GM12891 (cell line): Measurements from ENCODE around the gene KLHL26.

Experiments
- DNase-seq: peaks from one replicate; pipeline ENCODE4 v3.0.0; 2011; ENCODE audit warnings: low spot score; ENCODE audit not compliant: insufficient read length
- FAIRE-seq: peaks from 2 replicates; lab custom pipeline; 2011; peaks lifted over from hg19 to GRCh38; lab: Jason Lieb, UNC
- PAX5 ChIP-seq: IDR thresholded peaks from 2 replicates; pipeline ENCODE4 v1.6.1; 2011; ENCODE audit warnings: low read length, moderate library complexity, mild to moderate bottlenecking; ENCODE audit not compliant: insufficient read depth, severe bottlenecking
- POLR2A ChIP-seq: IDR thresholded peaks from 2 replicates; pipeline ENCODE4 v1.6.1; 2011; ENCODE audit warnings: low read depth, low read length, control low read depth
- POLR2AphosphoS5 ChIP-seq: IDR thresholded peaks from 2 replicates; pipeline ENCODE4 v1.6.1; 2011; ENCODE audit warnings: low read depth, low read length, control low read depth
- POU2F2 ChIP-seq: IDR thresholded peaks from 2 replicates; pipeline ENCODE4 v1.6.1; 2011; ENCODE audit warnings: low read depth, mild to moderate bottlenecking, control low read depth, low read length, moderate library complexity
- SPI1 ChIP-seq: IDR thresholded peaks from 2 replicates; pipeline ENCODE4 v1.6.1; 2011; ENCODE audit warnings: low read depth, low read length, control low read depth
- TAF1 ChIP-seq: IDR thresholded peaks from 2 replicates; pipeline ENCODE4 v1.6.1; 2011; ENCODE audit warnings: low read depth, low read length, control low read depth

The KLHL26 gene

DNA sequence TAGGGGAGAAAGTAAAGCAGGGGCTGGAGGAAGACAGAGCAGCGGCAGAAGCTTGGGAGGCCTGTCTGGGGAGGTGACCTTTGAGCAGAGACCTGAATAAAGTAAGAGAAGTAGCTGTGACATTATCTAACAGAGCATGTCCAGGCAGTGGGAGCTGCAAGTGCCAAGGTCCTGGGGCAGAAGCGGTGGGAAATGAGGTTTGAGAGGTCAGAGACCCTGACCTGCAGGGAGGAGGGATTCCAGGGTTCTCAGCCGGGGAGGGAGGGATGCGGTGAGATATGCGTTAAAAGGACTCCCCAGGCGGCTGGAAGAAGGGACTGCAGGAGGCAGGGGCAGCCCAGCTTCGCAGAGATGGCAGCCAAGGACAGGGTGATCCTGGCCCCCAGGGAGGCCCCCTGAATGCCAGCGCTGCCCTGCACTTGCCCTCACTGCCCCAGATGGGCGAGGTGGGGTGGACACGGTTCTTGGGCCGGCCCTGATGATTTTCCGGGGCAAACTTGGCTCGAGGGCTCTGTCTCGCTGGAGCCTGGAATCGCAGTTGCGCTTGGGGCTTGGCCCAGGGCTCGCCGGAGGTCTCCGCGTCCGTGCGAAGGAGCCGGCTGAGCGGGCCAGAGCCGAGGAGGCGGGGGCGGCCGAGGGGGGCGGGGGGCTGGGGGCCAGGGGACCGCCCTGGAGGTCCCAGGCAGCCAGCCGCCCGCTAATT is 33.4 kb upstream of the KLHL26 start:
- TF ChIP-seq SPI1 (no peak), POLR2AphosphoS5 (no peak), POU2F2 (no peak), POLR2A (no peak), TAF1 (no peak), PAX5 (no peak)
- FAIRE-seq (no peak), DNase-seq (no peak)

DNA sequence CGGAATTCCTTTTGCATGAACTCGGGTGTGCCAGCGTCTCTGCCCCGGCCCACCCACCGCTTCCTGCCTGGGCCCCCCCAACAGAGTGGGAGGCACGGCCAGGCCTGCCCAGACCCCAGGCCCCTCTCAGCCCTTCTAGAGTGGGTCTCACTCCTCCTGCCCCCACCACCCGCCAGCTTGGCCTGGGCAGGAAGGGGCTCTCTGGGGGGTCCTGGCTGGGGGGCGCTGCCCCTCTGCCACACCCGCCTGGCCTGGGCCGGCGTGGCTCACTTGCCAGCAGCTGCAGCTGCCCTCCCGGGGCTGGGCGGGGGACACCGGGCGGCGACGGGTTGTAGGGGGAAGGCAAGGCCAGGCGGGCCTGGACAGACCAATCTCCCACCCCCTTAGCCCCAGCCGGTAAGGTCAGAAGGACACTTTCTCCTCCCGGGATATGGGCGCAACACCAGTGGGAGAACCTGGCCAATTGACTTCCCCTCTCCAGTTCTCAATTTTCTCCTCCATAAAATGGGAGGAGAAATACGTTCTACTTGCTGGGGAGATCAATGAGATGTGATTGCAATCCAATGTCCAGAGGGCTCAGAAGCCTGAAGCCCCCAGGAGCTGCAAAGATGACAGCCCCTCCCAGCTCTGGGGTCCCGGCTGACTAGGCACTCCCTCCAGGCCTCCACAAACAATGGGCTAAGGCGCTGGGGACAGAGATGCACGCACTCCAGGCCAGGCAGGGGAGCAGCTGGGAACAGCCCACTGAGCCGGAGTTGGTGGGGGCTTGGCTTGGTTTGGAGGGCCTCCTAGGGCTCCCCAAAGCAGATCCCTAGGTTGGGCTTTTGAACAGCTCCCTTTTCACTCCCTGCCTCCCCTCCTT is 32.6 kb upstream of the KLHL26 start:
- FAIRE-seq: no peak
- TF ChIP-seq SPI1 (no peak), TAF1 (no peak), POLR2A (no peak)
- DNase-seq: no peak

DNA sequence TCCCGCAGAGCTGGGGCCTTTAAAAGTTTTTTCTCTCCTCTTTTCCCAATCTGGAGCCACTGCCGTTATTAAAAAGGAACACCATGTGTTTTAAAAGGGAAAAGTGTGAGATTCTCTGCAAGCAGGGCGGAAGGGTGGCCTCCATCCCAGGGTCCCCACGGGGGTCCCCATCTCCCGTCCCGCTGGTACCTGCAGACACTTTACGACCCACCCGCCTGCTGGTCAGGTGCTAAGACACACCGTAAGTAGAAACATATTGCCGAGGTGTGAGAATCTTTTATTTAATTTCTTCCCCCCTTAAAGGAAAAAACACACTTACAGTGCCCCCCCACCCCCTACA is 32.0 kb upstream of the KLHL26 start:
- DNase-seq: no peak
- no peak for FAIRE-seq
- TF ChIP-seq POLR2AphosphoS5: no peak
- no peak for TF ChIP-seq POLR2A
- no peak for TF ChIP-seq SPI1
- TF ChIP-seq POU2F2: no peak
- no peak for TF ChIP-seq TAF1
- no peak for TF ChIP-seq PAX5

DNA sequence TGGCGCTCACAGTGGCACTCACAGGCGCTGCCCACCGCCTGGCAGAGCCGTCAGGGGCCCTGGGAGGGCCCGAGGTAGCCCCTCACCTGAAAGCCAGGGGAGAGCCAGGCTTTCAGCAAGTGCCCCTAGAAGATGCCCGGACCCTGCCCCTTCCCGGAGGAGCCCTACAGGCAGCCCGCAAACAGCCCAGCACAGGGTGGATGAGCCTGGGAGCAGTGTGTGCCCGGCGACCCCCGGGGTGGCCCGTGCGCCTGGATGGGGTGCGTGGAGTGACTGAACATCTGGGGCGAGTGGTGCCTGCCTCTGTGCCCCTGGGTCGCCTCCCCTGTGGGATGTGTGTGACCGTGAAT is 31.7 kb upstream of the KLHL26 start:
- DNase-seq (no peak), FAIRE-seq (no peak)
- TF ChIP-seq PAX5 (no peak), POU2F2 (no peak), SPI1 (no peak), POLR2AphosphoS5 (no peak), TAF1 (no peak), POLR2A (no peak)

DNA sequence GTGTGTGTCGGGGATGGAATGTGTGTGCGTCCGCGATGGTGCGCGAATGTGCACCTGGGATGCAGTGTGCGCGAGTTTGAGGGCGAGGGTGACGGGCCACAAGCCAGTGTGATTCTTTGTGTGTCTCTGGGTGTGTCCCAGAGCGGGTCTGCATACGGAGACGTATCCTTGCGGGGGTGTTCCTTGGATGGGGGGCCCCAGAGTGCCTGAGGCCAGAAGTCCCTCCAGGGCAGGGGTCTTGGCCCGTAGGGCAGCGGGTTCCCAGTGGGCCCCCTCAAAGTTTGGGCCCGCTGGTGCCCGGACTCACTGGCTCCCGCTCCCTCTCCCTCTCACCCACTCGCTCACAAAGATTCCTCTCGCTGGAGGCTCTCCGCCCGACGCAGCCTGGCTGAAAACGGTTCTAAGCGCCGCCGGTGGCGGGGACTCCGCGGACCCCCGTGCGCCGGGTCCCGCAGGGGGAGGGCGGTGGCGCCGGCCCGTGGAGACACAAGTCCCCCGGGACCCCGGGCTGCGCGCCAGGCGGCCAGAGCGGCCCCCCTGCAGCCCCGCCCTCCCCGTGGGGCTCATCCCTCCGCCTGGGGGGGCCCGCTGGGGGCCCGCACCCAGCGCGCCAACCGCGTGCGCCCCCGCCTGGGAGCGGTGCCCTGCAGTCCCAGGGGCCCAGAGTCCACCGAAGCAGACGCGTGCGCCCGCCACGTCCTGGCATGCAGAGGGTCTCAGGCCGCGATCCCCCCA is 31.1 kb upstream of the KLHL26 start:
- no peak for FAIRE-seq
- no peak for DNase-seq
- TF ChIP-seq SPI1: no peak
- TF ChIP-seq PAX5: no peak
- TF ChIP-seq TAF1: no peak
- TF ChIP-seq POLR2A: no peak
- no peak for TF ChIP-seq POU2F2
- TF ChIP-seq POLR2AphosphoS5: no peak

DNA sequence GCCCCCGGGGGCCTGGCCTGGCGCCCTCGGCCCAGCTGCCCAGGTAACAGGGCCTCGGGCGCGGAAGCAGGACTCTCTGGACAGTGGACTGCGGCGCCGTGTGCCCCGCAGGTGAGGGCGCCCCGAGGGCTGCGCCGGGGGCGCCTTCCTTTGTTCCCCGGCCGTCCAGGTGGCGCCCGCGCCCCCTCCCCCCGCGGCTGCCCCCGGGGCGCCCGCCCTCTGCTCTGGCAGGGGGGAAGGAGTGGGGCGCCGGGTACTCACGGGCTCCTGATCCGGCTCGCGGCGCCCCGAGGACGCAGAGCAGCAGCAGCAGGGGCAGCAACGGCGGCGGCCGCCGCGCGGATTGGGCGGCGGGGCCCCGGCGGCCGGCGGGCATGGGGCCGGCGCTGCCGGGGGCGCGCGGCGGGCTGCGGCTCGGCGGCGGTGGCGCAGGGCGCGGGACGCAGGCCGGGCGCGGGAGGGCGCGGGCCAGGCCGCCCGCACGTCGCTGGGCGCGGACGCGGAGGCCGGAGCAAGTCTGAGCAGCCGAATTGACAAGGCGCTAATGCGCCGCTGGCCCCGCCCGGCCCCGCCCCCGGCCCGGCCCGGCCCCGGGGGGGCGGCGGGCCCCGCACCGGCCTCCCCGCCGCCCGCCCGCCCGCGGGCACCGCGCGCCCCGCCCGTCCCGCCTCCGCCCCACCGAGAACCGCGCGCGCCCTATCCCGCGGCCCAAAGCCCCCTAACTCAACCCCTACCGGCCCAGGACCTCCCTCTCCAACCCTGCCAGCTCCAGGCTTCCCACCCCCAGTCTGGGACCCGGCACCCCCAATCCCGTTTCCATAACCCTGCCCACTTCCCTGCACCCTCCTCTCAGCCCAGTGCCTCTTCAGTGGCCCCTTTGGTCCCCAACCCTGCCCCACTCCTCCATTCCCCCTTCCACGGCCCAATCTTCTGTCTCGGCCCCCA is 30.3 kb upstream of the KLHL26 start, which contains the start of gene CRLF1:
CRLF1 (minus strand) TSS at position 519 of the 945 bp plus-strand sequence; CDS start at position 376, 143 bp downstream.
- FAIRE-seq (no peak), DNase-seq (no peak)
- TF ChIP-seq TAF1 (no peak), PAX5 (no peak), POLR2AphosphoS5 (no peak), POU2F2 (no peak), POLR2A (no peak), SPI1 (no peak)

DNA sequence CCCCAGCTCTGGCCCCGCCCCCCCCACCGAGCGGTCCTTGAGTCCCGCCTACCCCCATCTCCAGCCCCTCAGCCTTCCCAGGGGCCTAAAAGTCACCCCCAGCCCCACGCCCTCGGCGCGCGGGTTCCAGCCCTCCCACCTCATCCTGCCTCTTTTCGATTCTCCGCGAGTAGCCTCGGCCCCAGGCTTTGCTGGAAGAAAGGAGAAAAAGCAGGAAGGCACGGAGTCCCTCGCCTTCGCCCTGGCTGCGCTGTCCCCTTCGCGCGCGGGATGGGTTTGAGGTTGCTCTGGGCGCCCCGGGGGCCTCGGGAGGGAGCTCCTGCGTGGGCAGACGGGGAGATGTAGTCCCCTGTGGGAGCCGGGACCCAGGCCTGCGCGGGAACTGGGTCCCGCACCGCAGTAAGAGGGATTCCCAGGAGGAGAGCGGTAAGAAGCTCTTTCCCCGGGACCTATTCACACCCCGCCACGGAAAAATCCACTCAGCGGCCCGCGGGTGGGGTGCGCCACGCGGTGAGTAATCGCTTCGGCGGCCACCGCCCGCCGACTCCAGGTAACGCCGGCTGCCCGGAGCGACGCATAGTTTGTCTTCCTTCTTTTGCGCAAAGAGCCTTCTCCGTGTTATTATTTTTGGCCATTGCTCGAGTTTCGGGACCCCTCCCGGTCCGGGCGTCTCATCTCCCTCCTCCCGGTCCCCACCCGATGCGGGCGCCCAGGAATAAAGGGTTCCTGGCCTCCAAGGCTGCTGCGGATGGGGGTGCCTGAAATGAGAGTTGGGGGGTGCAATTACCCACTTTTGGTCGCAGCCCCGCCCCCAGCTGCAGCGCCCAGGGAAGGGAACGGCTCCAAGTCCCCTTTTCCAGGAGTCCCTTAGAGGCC is 29.4 kb upstream of the KLHL26 start:
- no peak for FAIRE-seq

More for the DNA sequence above, 29.4 kb upstream of the KLHL26 start:
- DNase-seq: no peak
- TF ChIP-seq POLR2AphosphoS5: no peak
- no peak for TF ChIP-seq SPI1
- TF ChIP-seq POLR2A: no peak
- no peak for TF ChIP-seq PAX5
- TF ChIP-seq TAF1: no peak
- TF ChIP-seq POU2F2: no peak
